Endothelial cell (in vitro differentiated cells): Measurements from ENCODE around the gene STXBP3. TPM values are rescaled to one million over a fixed set of nuclear protein-coding genes. Genes with fewer than 3 reads are reported as not detected.

ENCODE experiments used
- DNase-seq: peaks from one replicate; pipeline ENCODE4 v3.0.0; 2021; ENCODE audit warnings: low spot score
- H3K27ac Mint-ChIP-seq: one replicate; pipeline ENCODE4 v1.8.0; 2021; ENCODE audit warnings: mixed read lengths, inconsistent platforms; ENCODE audit not compliant: unreplicated experiment
- H3K27me3 Mint-ChIP-seq: one replicate; pipeline ENCODE4 v1.8.0; 2021; ENCODE audit warnings: mild to moderate bottlenecking, moderate library complexity, mixed read lengths, inconsistent platforms; ENCODE audit not compliant: unreplicated experiment
- H3K36me3 Mint-ChIP-seq: one replicate; pipeline ENCODE4 v1.8.0; 2021; ENCODE audit warnings: mild to moderate bottlenecking, low read depth, mixed read lengths, inconsistent platforms; ENCODE audit not compliant: unreplicated experiment
- H3K4me1 Mint-ChIP-seq: one replicate; pipeline ENCODE4 v1.8.0; 2021; ENCODE audit warnings: mild to moderate bottlenecking, mixed read lengths, inconsistent platforms; ENCODE audit not compliant: unreplicated experiment
- H3K4me3 Mint-ChIP-seq: one replicate; pipeline ENCODE4 v1.8.0; 2021; ENCODE audit warnings: mild to moderate bottlenecking, mixed read lengths, inconsistent platforms; ENCODE audit not compliant: unreplicated experiment
- H3K9me3 Mint-ChIP-seq: one replicate; pipeline ENCODE4 v1.8.0; 2021; ENCODE audit warnings: mixed read lengths, inconsistent platforms; ENCODE audit not compliant: unreplicated experiment
- total RNA-seq: library from RNA; stranded (reverse); fragmentation: NEBNext Ultra II Directional; extraction: Animal tissue kit (Norgen Biotek cat#: 25700); gene quantifications from one replicate; pipeline ENCODE4 v1.2.1, GENCODE V29; 2021; ENCODE audit not compliant: unreplicated experiment
- TF ChIP-seq, protein P1 (sequence below): fragments of 200-600 bp; sonication (generic); IDR thresholded peaks from one replicate; pipeline ENCODE4 v1.5.0; 2021; ENCODE audit warnings: antibody characterized with exemption; ENCODE audit not compliant: unreplicated experiment

The STXBP3 gene
- total RNA-seq, 1 donor from 2014 or later = 44.8 TPM

DNA sequence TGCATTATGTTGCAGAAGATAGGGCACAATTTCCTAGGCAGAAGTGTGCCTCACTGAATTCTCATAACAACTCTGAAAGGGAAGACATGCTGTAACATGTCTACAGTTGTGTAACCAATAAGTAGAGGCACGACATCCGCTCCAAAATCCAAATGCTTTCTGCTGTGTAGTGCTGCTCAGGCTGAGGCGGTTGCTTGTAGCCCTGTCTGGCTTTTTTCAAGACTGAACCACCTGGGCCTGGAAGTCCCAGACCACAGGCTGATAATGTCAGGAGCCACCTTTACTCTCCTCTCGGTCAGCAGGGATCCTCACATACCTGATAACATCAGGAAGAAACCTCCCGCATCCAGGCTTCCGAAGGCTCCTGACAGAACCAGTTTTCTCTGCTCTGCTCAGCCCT, 99.5 kb downstream of the STXBP3 start:
- no peaks in the 10 kb centered on the region for H3K9me3 Mint-ChIP-seq
- H3K27me3 Mint-ChIP-seq = no peaks in the 10 kb centered on the region
- no peak overlapping the region for H3K4me3 Mint-ChIP-seq
- H3K27ac Mint-ChIP-seq = no peak overlapping the region
- no peaks in the 10 kb centered on the region for H3K4me1 Mint-ChIP-seq
- DNase-seq = no peak
- TF ChIP-seq, protein P1, sequence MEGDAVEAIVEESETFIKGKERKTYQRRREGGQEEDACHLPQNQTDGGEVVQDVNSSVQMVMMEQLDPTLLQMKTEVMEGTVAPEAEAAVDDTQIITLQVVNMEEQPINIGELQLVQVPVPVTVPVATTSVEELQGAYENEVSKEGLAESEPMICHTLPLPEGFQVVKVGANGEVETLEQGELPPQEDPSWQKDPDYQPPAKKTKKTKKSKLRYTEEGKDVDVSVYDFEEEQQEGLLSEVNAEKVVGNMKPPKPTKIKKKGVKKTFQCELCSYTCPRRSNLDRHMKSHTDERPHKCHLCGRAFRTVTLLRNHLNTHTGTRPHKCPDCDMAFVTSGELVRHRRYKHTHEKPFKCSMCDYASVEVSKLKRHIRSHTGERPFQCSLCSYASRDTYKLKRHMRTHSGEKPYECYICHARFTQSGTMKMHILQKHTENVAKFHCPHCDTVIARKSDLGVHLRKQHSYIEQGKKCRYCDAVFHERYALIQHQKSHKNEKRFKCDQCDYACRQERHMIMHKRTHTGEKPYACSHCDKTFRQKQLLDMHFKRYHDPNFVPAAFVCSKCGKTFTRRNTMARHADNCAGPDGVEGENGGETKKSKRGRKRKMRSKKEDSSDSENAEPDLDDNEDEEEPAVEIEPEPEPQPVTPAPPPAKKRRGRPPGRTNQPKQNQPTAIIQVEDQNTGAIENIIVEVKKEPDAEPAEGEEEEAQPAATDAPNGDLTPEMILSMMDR = no peak
- no peaks in the 10 kb centered on the region for H3K36me3 Mint-ChIP-seq

DNA sequence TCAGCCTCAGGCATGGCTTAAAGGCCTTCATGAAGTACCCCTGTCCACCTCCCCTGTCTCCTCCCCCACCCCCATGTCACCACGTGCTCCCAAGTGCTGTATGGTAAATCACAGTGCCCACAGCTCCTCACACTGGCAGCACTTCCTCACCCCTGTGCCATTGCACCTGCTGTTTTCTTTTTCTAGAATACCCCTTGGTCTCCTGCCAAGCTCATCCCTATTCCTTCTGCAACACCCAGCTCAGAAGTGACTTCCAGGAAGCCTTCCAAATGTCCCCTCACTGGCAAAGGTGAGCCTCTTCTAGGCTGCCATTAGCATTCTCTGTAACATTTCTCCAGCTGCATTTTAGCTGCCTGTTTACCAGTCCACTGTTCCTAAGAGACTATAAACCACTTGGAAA, 101.0 kb downstream of the STXBP3 start:
- H3K36me3 Mint-ChIP-seq = no peaks in the 10 kb centered on the region

DNA sequence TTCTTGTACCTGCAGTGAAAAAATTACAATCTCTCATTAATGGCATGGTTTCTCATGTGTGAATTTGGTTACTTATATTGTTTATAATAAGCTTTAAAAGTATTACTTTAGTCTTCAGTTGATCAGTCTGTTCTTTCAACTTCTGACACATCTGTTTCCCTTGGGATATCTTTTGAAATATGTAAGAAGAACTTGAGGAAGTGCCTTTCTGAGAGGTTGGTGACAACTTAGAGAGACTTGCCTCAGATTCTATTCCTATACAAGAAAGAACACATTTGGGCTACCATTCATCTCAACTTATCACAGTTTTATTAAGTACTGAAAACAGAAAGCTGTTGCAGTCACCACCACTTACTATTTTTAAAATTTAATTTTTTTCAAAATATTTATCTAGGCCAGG, 102.3 kb downstream of the STXBP3 start:
- no peaks in the 10 kb centered on the region for H3K9me3 Mint-ChIP-seq
- TF ChIP-seq, protein P1 = no peak
- H3K4me3 Mint-ChIP-seq = no peak overlapping the region
- peaks cover 3% of the 10 kb centered on the region for H3K4me1 Mint-ChIP-seq
- peaks cover 1% of the 10 kb centered on the region for H3K27me3 Mint-ChIP-seq
- DNase-seq = no peak
- H3K36me3 Mint-ChIP-seq = no peaks in the 10 kb centered on the region
- no peak overlapping the region for H3K27ac Mint-ChIP-seq

More for the DNA sequence above, 101.0 kb downstream of the STXBP3 start:
- no peaks in the 10 kb centered on the region for H3K4me1 Mint-ChIP-seq
- H3K9me3 Mint-ChIP-seq = no peaks in the 10 kb centered on the region
- TF ChIP-seq, protein P1 = no peak
- no peak overlapping the region for H3K27ac Mint-ChIP-seq
- H3K4me3 Mint-ChIP-seq = no peak overlapping the region
- DNase-seq = no peak
- H3K27me3 Mint-ChIP-seq = peaks cover under 1% of the 10 kb centered on the region

DNA sequence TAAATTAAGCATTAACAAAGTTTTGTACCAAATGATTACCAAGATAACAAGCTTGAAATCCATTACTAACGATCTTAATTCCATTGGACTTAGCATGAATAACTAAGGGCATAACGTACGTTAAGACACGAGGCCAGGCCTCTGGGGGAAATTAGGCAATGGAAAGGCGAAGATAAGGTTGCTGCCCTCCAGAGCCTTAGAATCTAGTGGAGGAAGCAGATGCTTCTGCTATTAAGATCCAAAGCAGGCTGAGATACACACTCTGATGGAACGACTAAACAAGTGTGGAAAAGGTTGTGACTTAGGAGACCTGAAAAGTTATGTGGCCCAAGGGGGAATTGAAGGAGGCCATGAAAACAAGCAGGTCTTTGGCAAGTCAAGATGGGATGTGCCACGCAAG, 104.5 kb downstream of the STXBP3 start:
- Mint-ChIP-seq H3K4me3 (no peak overlapping the region), H3K27ac (no peak overlapping the region), H3K9me3 (no peaks in the 10 kb centered on the region), H3K4me1 (peaks cover 3% of the 10 kb centered on the region), H3K27me3 (peaks cover 1% of the 10 kb centered on the region), H3K36me3 (no peaks in the 10 kb centered on the region)
- TF ChIP-seq, protein P1 = no peak
- no peak for DNase-seq

DNA sequence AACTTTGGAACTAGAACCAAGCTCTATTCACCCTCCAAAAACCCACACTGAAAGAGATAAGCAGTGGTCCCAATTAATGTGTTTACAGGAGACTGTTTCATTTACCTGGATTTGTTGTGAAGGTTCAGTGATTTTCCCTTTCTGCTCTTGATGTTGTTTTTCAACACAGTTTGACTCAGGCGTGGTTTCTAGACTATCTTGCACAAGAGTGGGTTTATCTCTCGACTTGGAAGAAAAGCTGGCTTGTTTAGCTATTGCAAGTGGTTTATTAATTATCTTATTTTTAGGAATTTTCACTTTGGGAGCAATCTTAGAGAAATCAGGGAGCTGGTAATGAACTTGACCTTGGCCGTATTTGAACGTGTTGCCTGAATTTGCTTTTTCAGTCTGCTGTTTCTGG, 105.1 kb downstream of the STXBP3 start:
- Mint-ChIP-seq H3K36me3 (no peaks in the 10 kb centered on the region), H3K27me3 (peaks cover 1% of the 10 kb centered on the region), H3K4me3 (no peak overlapping the region), H3K4me1 (peaks cover 3% of the 10 kb centered on the region), H3K9me3 (no peaks in the 10 kb centered on the region), H3K27ac (no peak overlapping the region)
- TF ChIP-seq, protein P1 = no peak
- no peak for DNase-seq
